Erythroblast (primary cell): Measurements from ENCODE around the gene RNF168.
"Not testable (repeated sequence)": the region's sequence is repeated elsewhere in the genome, so short reads cannot be mapped to it uniquely, and the experiment has no call there.

Source experiments
- GATA1 ChIP-seq: IDR thresholded peaks from 2 replicates; pipeline ENCODE4 v1.6.1; 2011; ENCODE audit warnings: low read depth, mild to moderate bottlenecking, control low read depth, low read length, moderate library complexity
- POLR2A ChIP-seq: IDR thresholded peaks from 2 replicates; pipeline ENCODE4 v1.6.1; 2011; ENCODE audit warnings: mild to moderate bottlenecking, low read length

- not testable (repeated sequence) for TF ChIP-seq POLR2A, GATA1
These were observed 81.9 kb downstream of the RNF168 start for GRCh38 chr3:196421668-196422067.
